NCI-H187 treated with DMSO at 0.1 percent for 48 hours (cell line): ENCODE measurements around the gene KIF19.

Source experiments
- DNase-seq: peaks from one replicate; lab custom pipeline; 2025; lab: John Stamatoyannopoulos, UW

The KIF19 gene

DNA sequence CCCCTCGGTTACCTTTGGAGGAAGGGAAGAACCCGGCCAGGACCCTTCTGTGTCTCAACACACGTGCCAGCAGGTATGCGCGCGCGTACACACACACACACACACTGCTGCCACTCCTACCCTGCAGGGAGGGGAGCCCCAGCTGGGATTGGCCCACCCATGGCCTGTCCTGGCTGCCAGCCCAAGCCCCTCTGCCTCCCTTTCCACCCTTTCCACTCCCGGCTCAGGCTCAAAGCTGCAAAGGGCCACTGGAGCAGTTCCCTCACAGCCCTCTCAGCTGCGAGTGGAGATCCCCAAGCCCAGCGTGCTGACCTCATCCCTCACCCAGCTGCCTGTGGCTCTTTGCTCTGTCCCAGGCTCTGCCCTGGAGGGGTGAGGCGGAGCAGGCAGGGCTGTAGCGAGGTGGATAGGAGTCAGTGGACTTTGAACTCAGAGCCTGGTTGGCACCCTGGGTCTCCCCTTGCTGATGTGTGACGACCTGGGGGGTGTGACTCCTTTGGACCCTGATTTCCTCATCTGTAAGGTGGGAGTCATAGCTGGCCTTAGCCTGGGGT is 14.5 kb downstream of the KIF19 start:
- DNase-seq = no peak

DNA sequence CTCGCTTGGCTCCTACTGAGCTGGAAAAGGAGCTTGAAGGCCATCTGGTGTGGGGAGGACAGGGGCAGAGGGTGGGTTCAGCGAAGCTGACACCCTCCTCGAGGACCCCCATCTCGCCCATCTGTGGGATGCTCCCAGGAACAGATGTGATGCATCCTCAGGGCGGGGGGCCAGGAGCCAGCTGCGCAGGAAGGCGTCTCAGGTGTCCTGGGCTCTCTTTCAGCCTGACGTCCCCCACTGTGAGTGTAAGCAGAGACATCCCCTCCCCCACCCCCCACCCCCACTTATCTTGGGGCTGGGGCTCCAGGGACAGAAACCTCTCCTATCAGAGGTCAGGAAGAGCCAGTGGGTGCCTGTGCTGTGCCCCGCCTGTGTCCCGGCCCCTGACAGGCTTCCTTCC is 16.2 kb downstream of the KIF19 start:
- DNase-seq = no peak

DNA sequence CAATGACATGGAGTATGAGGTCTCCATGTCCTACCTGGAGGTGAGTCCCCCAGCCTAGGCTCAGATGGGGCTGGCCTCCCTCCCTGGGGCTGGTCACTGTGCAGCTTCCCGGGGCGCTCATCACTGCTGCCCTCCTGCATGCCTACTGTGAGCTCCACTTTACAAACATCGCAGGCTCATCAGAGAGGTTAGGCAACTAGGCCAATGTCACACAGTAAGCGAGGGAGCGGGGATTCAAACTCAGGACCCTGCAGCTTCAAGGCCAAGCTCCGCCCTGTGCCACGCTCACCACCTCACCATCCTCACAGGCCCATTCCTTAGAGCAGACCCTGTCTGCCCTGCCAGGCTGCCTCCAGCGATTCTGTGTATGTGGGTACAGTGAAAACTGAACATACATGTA is 17.1 kb downstream of the KIF19 start:
- DNase-seq = no peak

DNA sequence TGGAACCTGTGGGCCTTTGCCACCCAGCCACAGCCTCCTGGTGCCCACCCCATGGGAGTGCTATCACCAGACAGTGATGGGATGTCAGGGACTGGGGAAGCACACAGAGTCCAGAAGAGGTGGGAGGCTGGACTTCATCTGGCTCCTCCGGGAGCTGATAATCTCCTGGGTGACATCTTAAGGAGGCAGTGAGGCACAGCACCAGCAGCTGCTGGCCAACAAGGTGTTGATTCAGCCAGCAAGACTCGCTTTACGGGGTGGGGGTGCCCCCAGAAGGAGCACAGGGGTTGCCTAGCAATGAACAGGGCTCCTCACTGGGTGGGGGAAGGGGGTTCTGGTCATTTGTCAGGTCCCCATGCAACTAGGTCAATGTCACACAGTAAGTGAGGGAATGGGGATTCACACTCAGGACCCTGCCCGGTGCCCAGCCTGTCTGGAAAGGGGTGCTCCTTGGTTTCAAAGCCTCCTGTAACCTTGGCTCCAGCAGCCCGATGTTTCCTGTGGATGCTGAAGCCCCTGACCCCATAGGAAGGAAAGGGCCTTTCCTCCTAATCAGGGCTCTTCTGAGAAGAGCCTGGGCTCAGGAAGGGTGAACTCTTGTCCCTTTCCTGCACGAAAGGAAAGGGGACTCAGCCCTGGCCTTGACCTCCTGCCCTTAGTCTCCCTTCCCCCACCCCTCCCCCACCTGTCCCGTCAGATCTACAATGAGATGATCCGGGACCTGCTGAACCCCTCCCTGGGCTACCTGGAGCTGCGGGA is 17.7 kb downstream of the KIF19 start:
- no peak for DNase-seq

DNA sequence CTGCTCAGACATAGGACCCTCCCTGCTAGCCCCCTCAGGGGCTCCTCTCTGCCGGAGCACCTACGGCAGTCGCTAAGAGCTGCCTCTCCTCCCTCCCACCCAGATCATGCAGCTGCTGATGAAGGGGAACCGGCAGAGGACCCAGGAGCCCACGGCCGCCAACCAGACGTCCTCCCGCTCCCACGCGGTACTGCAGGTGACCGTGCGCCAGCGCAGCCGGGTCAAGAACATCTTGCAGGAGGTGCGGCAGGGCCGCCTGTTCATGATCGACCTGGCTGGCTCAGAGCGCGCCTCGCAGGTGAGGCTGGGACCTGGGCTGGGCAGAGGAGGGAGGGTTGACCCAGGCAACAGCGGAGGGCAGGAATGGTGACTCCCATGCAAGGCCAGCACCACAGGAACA is 18.6 kb downstream of the KIF19 start:
- DNase-seq = no peak

DNA sequence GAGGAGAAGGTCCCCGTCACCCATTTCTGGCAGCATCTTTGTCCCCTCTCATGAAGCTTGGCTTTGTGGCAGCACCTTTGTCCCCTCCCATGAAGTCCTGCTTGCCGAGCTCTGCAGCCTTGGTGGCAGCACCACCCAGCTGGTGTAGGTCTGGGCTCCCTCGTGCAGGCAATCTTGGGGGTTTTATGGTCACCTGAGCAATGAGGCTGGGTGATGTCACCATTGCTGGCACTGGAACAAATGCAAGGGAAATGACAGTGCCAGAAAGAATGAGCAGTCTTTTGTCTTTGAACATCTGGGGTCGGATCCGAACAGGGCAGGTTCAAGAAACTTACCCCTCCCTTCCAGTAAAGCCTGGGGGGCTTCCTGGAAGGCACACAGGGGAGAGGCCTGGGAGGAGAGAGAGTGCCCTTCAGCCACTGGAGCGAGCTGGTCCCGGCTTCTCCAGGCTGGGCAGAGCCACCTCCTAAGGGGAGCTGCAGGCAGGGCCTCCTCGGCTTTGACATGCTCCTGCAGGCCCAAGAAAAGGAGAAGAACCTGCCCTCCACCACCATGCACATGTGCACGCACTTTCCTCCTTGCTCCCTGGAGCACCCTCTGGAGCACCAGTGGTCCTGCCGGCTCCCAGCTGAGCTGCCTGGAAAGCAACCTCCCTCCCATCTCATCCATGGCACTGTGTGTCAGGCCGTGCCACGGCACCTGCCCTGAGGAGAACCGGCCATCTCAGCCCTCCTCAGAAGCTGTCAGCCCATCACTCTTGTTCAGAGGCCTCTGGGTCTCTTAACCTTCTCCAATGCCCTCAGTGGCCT is 19.6 kb downstream of the KIF19 start:
- no peak for DNase-seq

DNA sequence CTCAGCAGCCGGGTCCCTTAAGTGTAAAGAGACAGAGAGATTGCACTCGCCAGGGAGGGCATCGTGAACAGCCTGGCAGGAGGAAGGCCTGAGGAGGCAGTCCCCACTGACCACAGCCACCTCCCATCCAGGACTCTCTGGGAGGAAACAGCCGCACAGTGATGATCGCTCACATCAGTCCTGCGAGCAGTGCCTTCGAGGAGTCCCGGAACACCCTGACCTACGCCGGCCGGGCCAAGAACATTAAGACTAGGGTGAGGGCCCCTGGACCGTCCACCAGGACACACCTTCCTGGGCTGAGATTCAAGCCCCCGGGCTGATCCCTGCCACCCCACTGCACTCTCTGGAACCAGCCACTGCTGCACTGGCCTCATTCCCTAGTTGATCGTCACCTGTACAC is 21.6 kb downstream of the KIF19 start:
- no peak for DNase-seq

DNA sequence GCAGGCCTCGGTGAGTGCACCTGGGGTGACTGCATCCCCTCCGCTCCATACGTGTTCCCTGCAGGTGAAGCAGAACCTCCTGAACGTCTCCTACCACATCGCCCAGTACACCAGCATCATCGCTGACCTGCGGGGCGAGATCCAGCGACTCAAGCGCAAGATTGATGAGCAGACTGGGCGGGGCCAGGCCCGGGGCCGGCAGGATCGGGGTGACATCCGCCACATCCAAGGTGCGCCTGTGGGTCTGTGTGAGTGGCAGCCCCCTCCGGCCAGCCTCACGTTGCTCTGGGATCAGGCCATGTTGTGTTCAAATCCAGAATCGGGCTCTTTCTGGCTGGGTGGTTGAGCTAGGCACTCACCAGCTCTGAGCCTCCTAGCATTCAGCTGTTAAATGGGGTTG is 23.1 kb downstream of the KIF19 start:
- no peak for DNase-seq

DNA sequence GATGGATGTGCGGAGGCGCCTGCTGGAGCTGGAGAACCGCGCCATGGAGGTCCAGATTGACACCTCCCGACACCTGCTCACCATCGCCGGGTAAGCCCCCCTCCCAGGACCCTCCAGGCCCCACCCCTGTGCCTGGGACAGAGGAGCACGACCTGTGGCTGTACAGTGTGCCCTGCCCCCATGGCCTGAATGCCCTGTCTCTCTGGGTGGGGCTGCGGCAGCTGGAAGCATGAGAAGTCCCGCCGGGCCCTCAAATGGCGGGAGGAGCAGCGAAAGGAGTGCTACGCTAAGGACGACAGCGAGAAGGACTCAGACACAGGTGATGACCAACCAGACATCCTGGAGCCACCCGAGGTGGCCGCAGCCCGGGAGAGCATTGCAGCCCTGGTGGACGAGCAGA is 24.5 kb downstream of the KIF19 start:
- no peak for DNase-seq

DNA sequence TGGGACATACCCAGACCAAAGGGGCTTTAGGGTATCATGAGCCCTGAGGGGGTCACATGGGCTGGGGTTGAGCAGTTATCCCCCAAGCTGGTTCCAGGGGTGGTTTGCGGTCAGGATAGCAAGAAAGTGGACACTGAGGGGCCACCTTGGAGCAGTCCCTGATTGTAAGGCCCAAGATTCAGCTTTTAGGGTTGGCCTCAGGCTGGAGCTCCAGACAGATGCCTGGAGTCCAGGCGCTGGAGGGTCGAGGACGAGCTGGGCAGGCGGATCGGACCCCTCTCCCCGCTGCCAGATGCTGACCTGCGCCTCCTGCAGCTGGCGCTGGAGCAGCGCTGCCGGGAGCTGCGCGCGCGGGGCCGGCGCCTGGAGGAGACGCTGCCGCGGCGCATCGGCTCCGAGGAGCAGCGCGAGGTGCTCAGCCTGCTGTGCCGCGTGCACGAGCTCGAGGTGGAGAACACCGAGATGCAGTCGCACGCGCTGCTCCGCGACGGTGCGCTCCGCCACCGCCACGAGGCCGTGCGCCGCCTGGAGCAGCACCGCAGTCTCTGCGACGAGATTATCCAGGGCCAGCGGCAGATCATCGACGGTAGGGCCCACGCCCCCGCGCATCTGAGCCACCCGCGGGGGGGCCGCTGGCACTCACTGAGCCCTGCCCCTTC is 25.7 kb downstream of the KIF19 start:
- no peak for DNase-seq

DNA sequence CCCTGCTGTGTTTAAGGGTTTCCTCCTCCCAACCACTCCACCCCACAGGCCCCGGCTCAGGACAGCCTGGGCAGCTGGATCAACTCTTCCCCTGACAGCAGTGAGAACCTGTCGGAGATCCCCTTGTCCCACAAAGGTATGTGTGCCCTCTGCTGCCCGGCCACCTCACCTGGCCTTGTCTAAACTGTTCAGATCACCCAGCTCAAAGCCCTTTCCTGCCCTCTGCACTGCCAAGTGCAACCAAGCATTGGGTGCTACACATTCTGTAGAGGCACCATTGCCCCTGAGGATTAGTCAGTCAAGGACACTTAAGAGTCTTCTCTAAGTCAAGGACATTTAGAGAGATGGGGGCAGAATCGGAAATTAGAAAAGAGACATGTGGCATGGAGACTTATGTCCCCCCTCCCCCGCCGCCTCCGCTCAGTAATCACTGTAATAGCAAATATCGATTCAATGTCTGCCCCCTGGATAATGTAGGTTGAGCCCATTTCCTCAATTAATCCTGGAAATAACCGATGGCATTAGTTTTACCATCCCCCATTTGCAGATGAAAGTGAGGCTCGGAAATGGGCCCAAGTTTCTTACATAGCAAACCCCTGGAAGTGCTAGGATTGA is 27.5 kb downstream of the KIF19 start:
- no peak for DNase-seq

DNA sequence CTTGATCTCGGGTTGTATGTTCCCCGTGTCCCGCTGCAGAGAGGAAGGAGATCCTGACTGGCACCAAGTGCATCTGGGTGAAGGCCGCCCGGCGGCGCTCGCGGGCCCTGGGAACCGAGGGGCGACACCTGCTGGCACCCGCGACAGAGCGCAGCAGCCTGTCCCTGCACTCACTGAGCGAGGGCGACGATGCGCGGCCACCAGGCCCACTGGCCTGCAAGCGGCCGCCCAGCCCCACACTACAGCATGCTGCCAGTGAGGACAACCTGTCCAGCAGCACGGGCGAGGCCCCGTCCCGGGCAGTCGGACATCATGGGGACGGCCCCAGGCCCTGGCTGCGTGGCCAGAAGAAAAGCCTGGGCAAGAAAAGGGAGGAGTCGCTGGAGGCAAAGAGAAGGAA is 28.1 kb downstream of the KIF19 start:
- DNase-seq = no peak

DNA sequence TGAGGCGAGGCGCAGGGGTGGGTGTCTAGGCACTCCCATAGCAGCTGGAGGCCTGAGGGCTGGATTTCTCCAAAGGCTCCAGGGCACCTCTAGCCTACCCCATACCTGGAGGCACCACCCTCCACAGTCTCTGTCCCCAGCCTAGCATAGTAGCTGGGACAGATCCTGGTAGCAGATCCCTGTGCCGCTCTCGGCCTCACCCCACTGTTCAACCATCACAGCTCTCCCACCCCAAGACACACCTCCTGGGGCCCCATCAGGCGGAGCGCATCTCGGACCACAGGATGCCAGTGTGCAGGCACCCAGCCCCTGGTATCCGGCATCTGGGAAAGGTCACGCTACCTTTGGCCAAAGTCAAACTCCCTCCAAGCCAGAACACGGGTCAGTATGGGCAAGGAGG is 28.5 kb downstream of the KIF19 start:
- no peak for DNase-seq

DNA sequence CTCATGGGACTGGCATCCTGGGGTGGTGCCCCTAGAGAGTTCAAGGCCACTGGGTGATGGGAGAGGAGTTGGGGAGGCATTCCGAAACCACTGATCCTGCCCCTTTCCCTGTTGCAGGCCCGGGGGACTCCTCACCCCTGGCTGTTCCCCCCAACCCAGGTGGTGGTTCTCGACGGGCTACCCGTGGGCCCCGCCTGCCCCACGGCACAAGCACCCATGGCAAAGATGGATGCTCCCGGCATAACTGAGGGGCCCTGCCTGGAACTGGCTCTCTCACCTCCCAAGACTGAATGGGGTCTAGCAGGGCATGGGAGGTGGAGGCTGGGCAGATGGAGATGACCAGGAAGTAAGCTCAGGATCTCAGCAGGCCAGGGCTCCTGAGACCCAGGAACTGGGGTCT is 29.0 kb downstream of the KIF19 start:
- DNase-seq = no peak

DNA sequence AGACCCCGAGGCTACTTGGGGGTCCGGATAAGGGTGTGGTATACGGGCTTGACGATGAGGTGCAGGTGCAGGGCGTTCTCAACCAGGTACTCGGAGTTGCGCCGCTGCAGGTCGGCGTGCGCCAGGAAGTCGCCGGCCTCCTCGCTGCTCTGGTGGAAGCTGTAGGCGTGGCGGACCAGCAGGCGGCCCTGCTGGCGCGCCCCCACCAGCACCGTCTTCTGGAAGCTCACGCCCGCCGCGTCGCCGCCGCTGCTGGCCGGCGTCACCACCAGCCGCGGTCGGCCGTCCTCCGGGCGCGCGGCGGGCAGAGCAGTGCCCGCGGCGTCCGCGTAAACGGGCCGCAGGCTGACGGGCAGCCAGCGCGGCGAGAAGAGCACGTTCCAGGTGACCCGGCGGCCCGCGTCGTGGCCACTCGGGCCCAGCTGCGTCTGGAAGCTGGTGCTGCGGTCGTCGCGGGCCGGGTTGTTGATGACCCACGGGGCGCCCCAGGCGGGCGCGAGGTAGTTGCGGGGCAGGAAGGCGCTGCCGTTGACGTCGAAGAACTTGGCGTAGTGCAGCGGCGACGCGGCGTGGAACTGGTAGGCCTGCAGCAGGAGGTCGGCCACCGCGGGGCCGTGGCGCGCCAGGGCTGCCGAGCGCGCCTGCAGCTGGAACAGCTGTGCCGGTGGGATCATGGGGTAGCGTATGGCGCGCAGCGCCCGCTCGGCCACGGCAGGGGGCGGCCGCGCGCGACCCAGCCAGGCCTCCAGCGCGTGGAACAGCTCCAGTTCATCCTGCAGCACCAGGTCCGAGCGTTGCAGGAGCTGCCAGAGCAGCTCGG is 30.8 kb downstream of the KIF19 start:
- no peak for DNase-seq

DNA sequence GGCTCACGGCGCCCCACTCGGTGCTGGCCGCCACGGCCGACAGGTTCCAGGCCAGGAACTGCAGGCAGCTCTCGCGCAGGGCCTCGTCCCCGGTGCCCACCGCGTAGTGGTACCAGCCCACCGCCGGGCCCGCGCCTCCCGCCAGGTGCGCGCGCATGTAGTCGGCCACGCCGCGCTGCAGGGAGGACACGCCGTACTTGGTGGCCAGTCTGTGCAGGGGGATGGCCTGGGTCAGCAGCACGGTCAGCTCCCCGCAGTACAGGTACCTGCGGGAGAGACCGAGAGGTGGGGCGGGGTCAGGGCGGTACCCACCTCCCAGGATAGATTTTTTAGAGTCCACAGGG is 31.4 kb downstream of the KIF19 start:
- DNase-seq = no peak

DNA sequence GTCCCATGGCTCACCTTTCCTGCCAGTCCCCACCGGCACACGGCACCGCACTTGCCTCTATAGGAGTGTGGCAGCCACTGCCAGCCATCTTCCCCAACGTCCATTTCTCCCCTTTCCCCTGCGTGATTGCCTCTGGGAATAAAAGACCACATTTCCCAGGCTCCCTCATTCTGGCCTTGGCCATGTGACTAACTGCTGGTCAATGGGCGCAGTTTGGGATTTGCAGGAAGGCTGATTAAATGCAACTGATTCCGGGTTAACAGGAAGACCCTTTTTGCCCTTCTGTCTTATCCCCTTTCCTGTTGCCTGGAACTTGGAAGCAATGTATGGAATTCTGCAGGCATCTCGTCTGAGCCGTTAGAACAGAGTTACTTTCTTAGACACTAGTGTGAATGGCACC is 32.7 kb downstream of the KIF19 start:
- DNase-seq = no peak

DNA sequence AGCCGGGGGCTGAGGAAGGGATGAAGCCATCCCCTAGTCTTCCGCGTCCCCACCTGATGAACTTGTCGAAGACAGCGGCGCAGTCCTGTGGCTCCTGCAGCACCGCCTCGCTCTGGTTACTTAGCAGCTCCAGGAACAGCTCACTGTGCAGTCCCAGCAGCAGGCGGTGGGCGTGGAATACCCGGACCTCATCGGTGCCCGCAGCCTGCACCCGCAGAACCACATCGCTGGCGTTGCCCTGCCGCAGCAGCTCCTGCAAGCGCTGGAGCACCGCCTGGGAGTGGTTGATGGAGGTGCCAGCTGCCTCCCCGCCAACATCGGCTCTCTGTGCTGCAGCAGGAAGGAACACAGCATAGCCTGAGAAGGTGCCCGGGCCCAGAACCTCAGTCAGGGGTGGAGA is 33.9 kb downstream of the KIF19 start:
- DNase-seq = no peak

DNA sequence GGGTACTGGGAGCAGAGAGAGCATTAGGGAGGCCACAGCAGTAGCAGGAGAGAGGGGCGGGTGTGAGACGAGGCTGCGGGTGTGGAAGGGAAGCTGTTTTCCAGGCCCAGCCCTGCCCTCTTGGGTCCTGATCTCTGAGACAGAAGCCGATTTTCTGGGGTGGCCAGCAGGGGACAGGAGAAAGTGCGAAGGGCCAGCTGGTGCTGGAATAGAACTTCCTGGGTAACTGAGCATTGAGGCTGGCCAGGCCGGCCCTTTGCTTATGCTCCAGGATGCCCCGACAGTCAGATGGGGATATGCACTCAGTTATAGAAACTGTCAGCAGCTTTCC is 34.8 kb downstream of the KIF19 start:
- DNase-seq = no peak

DNA sequence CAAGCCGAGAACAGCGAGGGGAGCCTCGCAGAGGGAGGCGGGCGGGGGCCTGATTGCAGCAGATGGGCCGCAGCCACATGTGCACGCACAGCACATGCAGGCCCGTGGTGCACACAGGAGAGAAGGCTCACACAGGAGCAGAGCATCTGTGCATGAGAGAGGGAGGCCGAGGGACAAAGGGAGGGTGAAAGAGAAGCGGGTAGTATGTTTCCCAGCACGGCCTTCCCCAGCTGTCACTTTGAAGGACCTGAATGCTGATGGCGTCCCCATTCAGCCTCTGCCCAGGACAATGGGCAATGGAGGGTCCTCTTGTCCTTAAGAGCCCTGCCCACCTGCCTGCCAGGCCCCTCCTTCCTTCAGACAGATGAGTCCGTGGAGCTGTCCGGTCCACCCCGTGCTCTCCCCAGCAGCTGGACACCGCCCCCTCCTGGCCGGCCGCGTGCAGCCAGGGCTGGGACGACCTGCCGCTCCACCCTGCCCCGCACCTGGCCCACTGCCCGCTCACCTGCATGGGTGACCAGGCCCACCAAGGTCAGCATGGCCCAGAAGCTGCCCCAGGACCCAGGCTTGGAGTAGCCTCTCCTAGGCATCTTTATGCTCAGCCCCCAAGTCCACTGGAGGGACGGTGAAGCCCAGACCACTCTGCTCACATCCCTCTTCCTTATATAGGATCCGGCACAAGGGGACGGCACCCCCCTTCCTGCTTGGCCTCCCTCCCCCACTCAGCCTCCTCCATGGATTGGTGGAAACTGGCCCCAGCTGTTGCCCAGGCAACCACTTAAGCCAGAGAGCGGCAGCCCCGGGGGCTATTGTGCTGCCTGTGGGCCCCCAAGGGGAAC is 35.4 kb downstream of the KIF19 start, which contains the start of gene BTBD17:
Gene BTBD17 (minus strand): TSS at position 639 of the 839 bp plus-strand sequence. CDS start 49 bp downstream, at position 590.
- DNase-seq = no peak

DNA sequence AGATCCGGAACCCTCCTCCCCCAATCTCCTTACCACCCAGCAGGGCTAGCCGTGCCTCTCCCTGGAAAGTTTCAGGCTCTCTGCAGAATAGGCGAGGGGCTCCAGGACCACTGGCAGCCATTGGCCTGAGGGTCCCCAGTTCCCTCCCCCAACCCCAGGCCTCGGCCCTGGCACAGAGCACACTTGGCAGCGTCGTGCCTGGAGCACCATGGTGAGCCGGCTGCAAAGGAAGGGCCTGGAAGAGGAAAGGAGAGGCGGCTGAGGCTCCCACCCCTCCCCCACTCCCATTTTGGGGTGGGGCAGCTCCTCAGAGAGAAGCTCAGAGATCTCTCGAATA is 36.0 kb downstream of the KIF19 start:
- DNase-seq = no peak
